ENCODE results near the gene ARL16. TPM values are rescaled to one million over a fixed set of nuclear protein-coding genes. Genes with fewer than 3 reads are reported as not detected.

ARL16 gene
- total RNA-seq, 1 experiment from 2014 or later: 47.5 TPM

- H3K27me3 ChIP-seq (ENCODE audit: insufficient read depth, low read length): no peaks in the 10 kb centered on the region
- DNase-seq (ENCODE audit: low read depth, low spot score) (no peak), ATAC-seq (no peak)
- H3K79me2 ChIP-seq (ENCODE audit: insufficient read depth, low read length): peaks cover 29% of the 10 kb centered on the region
- H2AFZ ChIP-seq (ENCODE audit: low read depth, low read length, poor library complexity, severe bottlenecking): no peak overlapping the region
- intact Hi-C loops (cut with micrococcal nuclease): no loop called here
- H3K4me2 ChIP-seq (ENCODE audit: low read length): no peak overlapping the region
- H3K4me3 ChIP-seq (replicated peaks in 1 of 2; ENCODE audit: low read depth in 1 of 2, low read length in 2 of 2): no peak overlapping the region
- BruUV-seq (replicated peaks): no TSS peak
- H3K27ac ChIP-seq (ENCODE audit: low read depth, low read length): no peak overlapping the region
- POLR2A ChIA-PET: no interaction called here
- H3K9me2 ChIP-seq (ENCODE audit: insufficient read depth): no peaks in the 10 kb centered on the region
- H3K9me3 ChIP-seq (ENCODE audit: control insufficient read depth in 1 of 2, insufficient read depth in 1 of 2, low read depth in 1 of 2, low read length in 2 of 2): no peaks in the 10 kb centered on the region
- peaks cover 29 to 31% of the 10 kb centered on the region in 2 experiments for H3K4me1 ChIP-seq (ENCODE audit: control insufficient read depth in 1 of 2, insufficient read depth in 2 of 2, low read length in 2 of 2)
- no peak overlapping the region for H3K9ac ChIP-seq (ENCODE audit: low read length)
- no peaks in the 10 kb centered on the region for H4K20me1 ChIP-seq (ENCODE audit: insufficient read depth)
- RAD21 ChIA-PET (ENCODE audit: low non-redundant PET in 1 of 2, low total read pairs in 2 of 2, uncharacterized antibody in 2 of 2, unreplicated experiment in 2 of 2): no interaction called here
- TF ChIP-seq CTCF (IDR thresholded peaks at IDR 0.05 in 2 of 3, conservative IDR thresholded peaks at IDR 0.05 in 1 of 3; ENCODE audit: borderline replicate concordance in 1 of 3, insufficient read depth in 1 of 3, low read depth in 2 of 3, low read length in 2 of 3): no peak
- no peak for TF ChIP-seq ZBTB33 (IDR thresholded peaks at IDR 0.05; ENCODE audit: extremely low read depth, insufficient replicate concordance, low read length)
- TF ChIP-seq JUND (IDR thresholded peaks at IDR 0.05): no peak
- TF ChIP-seq YY1 (IDR thresholded peaks at IDR 0.05; ENCODE audit: extremely low read depth, insufficient replicate concordance, low read depth, low read length): no peak
- TF ChIP-seq POLR2A (IDR thresholded peaks at IDR 0.05; ENCODE audit: borderline replicate concordance, extremely low read depth, insufficient read depth, insufficient read length): no peak
- TF ChIP-seq, protein P1, sequence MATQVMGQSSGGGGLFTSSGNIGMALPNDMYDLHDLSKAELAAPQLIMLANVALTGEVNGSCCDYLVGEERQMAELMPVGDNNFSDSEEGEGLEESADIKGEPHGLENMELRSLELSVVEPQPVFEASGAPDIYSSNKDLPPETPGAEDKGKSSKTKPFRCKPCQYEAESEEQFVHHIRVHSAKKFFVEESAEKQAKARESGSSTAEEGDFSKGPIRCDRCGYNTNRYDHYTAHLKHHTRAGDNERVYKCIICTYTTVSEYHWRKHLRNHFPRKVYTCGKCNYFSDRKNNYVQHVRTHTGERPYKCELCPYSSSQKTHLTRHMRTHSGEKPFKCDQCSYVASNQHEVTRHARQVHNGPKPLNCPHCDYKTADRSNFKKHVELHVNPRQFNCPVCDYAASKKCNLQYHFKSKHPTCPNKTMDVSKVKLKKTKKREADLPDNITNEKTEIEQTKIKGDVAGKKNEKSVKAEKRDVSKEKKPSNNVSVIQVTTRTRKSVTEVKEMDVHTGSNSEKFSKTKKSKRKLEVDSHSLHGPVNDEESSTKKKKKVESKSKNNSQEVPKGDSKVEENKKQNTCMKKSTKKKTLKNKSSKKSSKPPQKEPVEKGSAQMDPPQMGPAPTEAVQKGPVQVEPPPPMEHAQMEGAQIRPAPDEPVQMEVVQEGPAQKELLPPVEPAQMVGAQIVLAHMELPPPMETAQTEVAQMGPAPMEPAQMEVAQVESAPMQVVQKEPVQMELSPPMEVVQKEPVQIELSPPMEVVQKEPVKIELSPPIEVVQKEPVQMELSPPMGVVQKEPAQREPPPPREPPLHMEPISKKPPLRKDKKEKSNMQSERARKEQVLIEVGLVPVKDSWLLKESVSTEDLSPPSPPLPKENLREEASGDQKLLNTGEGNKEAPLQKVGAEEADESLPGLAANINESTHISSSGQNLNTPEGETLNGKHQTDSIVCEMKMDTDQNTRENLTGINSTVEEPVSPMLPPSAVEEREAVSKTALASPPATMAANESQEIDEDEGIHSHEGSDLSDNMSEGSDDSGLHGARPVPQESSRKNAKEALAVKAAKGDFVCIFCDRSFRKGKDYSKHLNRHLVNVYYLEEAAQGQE (IDR thresholded peaks at IDR 0.05; ENCODE audit: low read depth): no peak
- TF ChIP-seq ZNF274 (IDR thresholded peaks at IDR 0.05; ENCODE audit: low read depth, low read length): no peak
- TF ChIP-seq ELF1 (IDR thresholded peaks at IDR 0.05; ENCODE audit: borderline replicate concordance, low read depth): no peak
- no peak for TF ChIP-seq EGR1 (IDR thresholded peaks at IDR 0.05; ENCODE audit: low read depth)
- TF ChIP-seq SP1 (IDR thresholded peaks at IDR 0.05; ENCODE audit: low read depth): no peak
- peaks cover 3 to 5% of the 10 kb centered on the region in 2 experiments; a peak in 3 of 4 replicates for H3K36me3 ChIP-seq (ENCODE audit: control insufficient read depth in 1 of 2, insufficient read depth in 2 of 2, low read length in 2 of 2)
- CTCF ChIA-PET: no interaction called here
Measured at GRCh38 chr17:81717766-81718089, 34.1 kb upstream of the ARL16 start.
